HUES48 (cell line): ENCODE results near the gene GPRC5B.
A peak's percentile ranks its signal among the peaks of the same experiment; 100 is the strongest.

Source experiments
- H3K27ac ChIP-seq: one replicate; pipeline ENCODE4 v1.7.0; 2013; ENCODE audit warnings: low read depth, low read length, inconsistent platforms
- H3K27me3 ChIP-seq: 2 replicates; pipeline ENCODE4 v1.6.1; 2013; ENCODE audit warnings: mild to moderate bottlenecking, low read length; ENCODE audit not compliant: control insufficient read depth, insufficient read depth
- H3K36me3 ChIP-seq: 2 replicates; pipeline ENCODE4 v1.6.1; 2013; ENCODE audit warnings: low read length; ENCODE audit not compliant: control insufficient read depth, insufficient read depth
- H3K4me1 ChIP-seq: 2 replicates; pipeline ENCODE4 v1.6.1; 2013; ENCODE audit warnings: mild to moderate bottlenecking, low read length; ENCODE audit not compliant: control insufficient read depth, insufficient read depth
- H3K4me3 ChIP-seq: 2 replicates; pipeline ENCODE4 v1.5.1; 2013; ENCODE audit warnings: mild to moderate bottlenecking, low read depth, low read length
- H3K9ac ChIP-seq: 2 replicates; pipeline ENCODE4 v1.6.1; 2013; ENCODE audit warnings: mild to moderate bottlenecking, low read depth, low read length, moderate library complexity
- H3K9me3 ChIP-seq: 2 replicates; pipeline ENCODE4 v1.6.1; 2013; ENCODE audit warnings: low read length; ENCODE audit not compliant: control insufficient read depth, insufficient read depth

The GPRC5B gene

DNA sequence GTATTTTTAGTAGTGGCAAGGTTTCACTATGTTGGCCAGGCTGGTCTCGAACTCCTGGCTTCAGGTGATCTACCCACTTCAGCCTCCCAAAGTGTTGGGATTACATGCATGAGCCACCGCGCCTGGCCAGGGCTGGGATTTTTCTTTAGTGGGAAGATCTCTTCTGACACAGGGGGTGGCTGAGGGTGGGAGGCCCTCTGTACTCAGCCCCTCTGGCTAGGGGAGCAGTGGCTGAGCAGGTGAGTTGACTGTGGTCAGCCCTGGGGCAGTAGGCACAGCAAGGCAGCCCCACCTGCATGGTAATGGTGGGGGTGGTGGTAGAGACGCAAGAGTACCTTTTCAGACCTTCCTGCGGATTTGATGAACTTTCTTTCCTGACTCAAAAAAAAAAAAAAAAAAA, 12.3 kb upstream of the GPRC5B start:
- H3K36me3 ChIP-seq = no peaks in the 10 kb centered on the region

DNA sequence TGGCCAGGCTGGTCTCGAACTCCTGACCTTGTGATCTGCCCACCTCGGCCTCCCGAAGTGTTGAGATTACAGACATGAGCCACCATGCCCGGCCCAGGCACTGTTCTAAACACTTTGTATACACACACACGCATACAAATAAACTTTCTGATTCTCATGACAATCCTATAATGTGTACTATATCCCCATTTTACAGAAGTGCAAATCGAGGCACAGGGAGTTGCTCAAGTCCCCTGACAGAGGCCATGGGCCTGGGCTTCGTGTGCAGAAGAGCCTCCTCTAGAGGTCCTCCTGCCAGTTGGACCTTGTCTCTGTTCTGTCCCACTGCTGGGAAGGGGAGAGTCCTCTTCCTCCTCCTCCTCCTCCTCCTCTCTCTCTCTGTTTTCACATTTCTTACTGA, 9.9 kb upstream of the GPRC5B start:
- Histone ChIP-seq H3K36me3 (no peaks in the 10 kb centered on the region), H3K9me3 (no peaks in the 10 kb centered on the region), H3K27ac (no peak overlapping the region), H3K27me3 (no peaks in the 10 kb centered on the region), H3K9ac (no peak overlapping the region), H3K4me3 (no peak overlapping the region), H3K4me1 (peaks cover 9% of the 10 kb centered on the region; the same call in 1 of the 2 replicates)

More for the DNA sequence above, 12.3 kb upstream of the GPRC5B start:
- no peak overlapping the region for H3K27ac ChIP-seq
- no peak overlapping the region for H3K4me3 ChIP-seq
- peaks cover 9% of the 10 kb centered on the region; the same call in 1 of the 2 replicates for H3K4me1 ChIP-seq
- H3K27me3 ChIP-seq = no peaks in the 10 kb centered on the region
- H3K9me3 ChIP-seq = no peaks in the 10 kb centered on the region
- H3K9ac ChIP-seq = no peak overlapping the region

DNA sequence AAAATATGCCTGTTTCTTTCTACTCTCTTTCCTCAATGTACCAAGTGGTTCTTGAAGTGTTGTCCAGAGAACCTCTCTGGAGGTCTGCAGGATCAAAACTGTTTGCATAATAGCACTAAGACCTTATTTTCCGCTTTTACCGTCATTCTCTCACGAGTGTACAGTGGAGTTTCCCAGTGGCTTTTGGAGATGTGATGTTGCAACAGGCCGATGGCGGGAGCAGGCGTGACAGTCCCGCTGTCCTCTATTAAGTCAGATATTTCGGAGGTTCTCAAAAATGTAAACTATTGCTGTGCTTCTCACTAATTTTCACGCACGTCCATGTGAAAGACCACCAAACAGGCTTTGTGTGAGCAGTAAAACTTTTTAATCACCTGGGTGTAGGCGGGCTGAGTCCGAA, 8.3 kb upstream of the GPRC5B start:
- no peak overlapping the region for H3K9ac ChIP-seq
- H3K9me3 ChIP-seq = no peaks in the 10 kb centered on the region
- H3K27me3 ChIP-seq = no peaks in the 10 kb centered on the region
- no peak overlapping the region for H3K27ac ChIP-seq
- no peak overlapping the region for H3K4me3 ChIP-seq
- peaks cover under 1% of the 10 kb centered on the region; the same call in 1 of the 2 replicates for H3K4me1 ChIP-seq
- no peaks in the 10 kb centered on the region for H3K36me3 ChIP-seq

DNA sequence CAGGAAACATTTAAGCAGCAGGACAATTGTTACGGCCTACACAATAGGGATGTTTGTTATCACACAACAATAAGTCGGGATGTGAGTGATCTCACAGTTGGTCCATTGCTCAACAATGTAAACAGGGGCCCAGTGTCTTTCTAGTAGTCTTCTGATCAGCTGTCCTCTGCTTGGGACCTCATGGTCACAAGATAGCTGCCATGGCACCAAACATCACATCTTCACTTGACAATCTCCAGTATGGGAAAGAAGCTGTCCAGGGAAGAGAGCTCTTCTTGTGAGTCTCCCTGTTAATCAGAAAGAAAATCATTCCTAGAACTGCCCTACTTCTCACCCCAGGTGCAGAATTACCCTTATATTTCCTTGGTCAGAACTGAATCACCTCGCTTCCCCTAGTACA, 6.3 kb upstream of the GPRC5B start:
- no peak overlapping the region for H3K27ac ChIP-seq

DNA sequence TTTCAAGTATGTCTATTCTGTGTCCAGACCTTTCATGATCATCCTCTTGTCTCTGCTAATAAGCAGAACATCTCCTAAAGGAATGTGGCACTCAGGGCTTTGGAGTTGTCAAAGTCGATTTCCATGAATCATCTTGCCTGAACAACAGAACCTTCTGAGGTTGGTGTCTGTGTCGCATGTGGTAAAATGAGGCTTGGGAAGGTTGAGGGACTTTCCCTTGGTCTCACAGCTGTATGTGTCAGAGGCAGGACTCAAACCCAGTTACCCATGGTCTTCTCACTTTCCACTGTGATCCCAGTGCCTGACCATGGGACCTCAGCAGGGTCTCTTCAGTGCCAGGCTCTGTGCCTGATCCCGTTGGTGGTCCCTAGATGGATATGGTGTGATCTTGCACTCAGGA, 4.2 kb upstream of the GPRC5B start:
- Histone ChIP-seq H3K36me3 (no peaks in the 10 kb centered on the region), H3K27ac (no peak overlapping the region), H3K27me3 (peaks cover 13% of the 10 kb centered on the region), H3K4me3 (no peak overlapping the region), H3K4me1 (no peaks in the 10 kb centered on the region), H3K9ac (no peak overlapping the region), H3K9me3 (no peaks in the 10 kb centered on the region)

More for the DNA sequence above, 6.3 kb upstream of the GPRC5B start:
- Histone ChIP-seq H3K4me3 (no peak overlapping the region), H3K36me3 (no peaks in the 10 kb centered on the region), H3K4me1 (no peaks in the 10 kb centered on the region), H3K27me3 (peaks cover 2% of the 10 kb centered on the region; the same call in 1 of the 2 replicates), H3K9ac (no peak overlapping the region), H3K9me3 (no peaks in the 10 kb centered on the region)

DNA sequence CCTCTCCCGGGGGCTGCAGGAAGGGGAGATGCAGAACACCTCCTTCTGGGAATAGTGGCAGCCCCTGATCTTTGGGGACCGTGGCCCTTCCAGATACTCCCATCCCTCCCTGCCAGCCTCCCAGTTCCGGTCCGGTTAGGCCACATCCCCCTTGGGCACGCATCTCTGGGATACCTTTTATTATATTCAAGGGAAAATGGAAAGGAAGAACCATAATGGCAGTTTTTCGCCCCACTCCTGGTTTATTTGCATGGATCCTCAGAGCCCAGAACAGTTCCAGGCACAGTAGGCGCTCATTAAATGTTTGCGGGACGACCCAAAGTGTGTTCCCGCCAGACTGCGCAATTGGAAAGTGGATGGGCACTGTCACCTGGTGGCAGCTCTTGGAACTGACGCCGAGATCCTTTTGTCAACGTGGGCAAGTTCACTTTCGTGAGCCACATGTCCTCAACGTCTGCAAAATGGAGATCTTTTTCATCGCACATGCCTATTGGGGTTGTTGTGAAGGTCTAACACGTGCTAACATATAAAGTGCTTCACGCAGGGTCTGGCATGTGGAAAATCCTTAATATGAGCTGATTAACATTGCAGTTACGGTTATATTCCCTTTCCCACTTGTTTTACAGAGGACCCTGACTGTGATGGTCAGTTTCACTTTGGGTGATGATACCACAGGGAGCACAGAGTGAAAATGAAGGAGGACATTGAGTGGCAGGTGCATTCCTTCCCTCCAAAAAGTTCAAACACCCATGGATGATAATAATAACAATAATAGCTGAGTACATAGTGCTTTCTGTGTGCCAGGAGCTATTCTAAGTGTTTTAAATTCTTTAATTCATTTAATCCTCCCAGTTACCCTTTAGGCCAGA, 1.7 kb upstream of the GPRC5B start:
- peaks cover 13% of the 10 kb centered on the region for H3K27me3 ChIP-seq
- H3K9ac ChIP-seq = no peak overlapping the region
- no peaks in the 10 kb centered on the region for H3K36me3 ChIP-seq
- no peaks in the 10 kb centered on the region for H3K9me3 ChIP-seq
- peaks cover 7% of the 10 kb centered on the region for H3K4me1 ChIP-seq
- H3K4me3 ChIP-seq = no peak overlapping the region
- no peak overlapping the region for H3K27ac ChIP-seq

DNA sequence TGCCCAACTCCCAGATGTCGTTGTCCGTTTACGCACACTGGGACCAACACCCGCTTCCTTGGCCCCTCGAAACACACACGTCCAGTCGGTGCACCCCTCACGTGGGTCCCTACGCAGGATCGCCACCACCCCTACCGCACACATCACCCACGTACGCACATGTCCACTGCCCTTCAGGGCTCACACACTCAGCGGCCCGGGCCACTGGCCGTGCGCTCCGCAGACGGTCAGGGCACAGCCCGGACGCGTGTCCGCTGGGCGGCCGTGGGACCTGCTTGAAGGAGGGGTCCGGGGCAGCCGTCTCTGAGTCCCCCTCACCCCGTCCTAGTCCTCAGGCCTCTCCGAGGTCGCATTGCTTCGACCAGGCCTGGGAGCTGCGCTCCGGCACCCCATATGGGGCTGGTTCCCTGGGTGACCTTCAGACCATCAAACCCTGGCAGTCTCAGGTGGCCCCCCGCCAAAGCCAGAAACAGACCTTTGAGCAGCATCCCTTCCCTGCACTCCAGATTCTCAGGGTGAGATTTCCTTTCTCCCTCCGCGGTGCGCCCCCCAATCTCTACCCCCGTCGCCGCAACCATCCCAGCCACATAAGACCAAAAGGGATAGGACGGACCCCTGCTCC, 914 bp upstream of the GPRC5B start:
- no peak overlapping the region for H3K27ac ChIP-seq
- peaks cover 7% of the 10 kb centered on the region for H3K36me3 ChIP-seq
- no peaks in the 10 kb centered on the region for H3K9me3 ChIP-seq
- peak overlapping the region; percentile 79; the same call in 1 of the 2 replicates for H3K4me3 ChIP-seq
- H3K27me3 ChIP-seq = peaks cover 13% of the 10 kb centered on the region
- H3K9ac ChIP-seq = no peak overlapping the region
- peaks cover 15% of the 10 kb centered on the region for H3K4me1 ChIP-seq

DNA sequence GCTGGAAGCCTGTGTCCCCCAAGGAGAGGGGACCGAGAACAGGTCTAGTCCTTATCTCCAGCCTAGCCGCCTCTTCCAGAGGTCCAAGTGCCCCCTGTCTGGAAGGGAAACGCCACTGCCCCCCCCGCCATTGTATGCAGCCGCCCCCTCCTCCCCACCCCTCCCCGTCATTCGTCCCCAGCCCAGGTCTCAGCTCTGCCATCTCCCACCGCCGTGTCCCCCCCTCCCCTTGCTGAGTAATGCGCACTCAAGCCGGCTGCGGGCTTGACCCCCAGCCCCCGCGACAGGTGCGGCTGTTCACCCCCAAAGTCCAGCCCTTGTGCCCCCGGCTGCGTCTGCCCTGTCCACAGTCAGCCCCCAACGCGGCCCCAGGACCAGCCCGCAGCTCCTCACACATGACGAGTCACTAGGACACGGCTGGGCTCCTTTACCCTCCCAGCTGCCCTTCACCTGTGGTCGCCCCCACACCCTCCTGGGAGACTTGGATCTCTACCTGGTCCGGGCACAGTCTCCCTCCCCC, 622 bp downstream of the GPRC5B start:
- Histone ChIP-seq H3K9me3 (no peaks in the 10 kb centered on the region), H3K4me1 (peaks cover 25% of the 10 kb centered on the region), H3K9ac (peak overlapping the region; percentile 57; the same call in 1 of the 2 replicates), H3K27ac (peak overlapping the region; percentile 96), H3K27me3 (peaks cover 13% of the 10 kb centered on the region), H3K4me3 (peak overlapping the region; percentile 79), H3K36me3 (peaks cover 11% of the 10 kb centered on the region)

DNA sequence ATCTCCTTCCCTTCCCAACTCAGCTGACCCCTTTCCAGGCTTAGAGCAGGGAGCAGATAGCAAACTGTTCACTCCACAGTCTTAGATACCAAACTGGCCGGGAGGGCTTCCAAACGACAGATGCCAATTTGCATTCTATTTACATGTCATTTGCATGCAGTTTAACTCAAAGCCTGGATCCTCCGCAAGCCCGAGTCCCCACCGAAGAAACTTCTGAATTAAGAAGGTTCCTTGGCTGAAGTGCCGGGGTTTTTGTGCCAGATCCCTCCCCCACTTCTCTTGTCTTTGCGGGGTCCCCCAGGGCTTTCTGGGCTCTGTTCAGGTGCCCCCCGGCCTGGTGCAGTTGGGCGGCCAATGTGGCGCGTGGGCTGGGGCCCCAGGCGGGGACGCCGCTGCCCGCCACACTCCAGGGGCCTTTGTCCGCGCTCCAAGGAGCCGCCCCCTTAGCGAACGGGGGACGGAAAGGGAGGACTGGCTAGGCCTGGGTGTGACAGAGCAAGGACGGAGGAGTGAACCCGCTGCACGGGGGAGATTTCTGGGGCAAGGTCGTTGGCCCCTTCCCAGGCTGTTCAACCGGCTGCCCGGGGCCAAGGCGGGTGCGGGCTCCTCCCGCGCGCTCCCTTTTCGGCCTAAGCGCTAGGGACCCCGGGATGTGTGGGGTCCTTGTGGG, 1.2 kb downstream of the GPRC5B start:
- H3K4me1 ChIP-seq = peaks cover 29% of the 10 kb centered on the region
- H3K27me3 ChIP-seq = peaks cover 13% of the 10 kb centered on the region
- peak overlapping the region; percentile 79 for H3K4me3 ChIP-seq
- H3K9ac ChIP-seq = peak overlapping the region; percentile 57; the same call in 1 of the 2 replicates
- H3K9me3 ChIP-seq = no peaks in the 10 kb centered on the region
- H3K36me3 ChIP-seq = peaks cover 17% of the 10 kb centered on the region
- H3K27ac ChIP-seq = peak overlapping the region; percentile 96

DNA sequence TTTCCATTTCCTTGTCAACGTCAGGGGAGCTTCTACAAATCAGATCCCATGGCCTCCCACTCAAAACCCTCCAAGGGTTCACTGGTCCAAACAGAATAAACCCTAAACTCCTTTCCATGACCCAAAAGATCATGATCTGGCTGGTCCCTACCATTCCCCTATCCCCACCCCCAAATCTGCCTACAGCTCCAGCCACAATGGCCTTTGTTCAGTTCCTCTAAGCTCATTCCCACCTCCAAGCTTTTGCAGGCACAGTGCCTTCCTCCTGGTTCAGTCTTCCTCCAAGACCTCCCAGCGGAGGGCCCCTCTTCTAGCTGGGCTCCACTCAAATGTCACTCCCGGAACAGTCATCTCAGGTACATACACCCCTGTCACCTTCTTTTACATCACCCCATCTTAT, 2.0 kb downstream of the GPRC5B start:
- H3K27ac ChIP-seq = peak overlapping the region; percentile 96
- peak overlapping the region; percentile 79 for H3K4me3 ChIP-seq
- H3K9me3 ChIP-seq = no peaks in the 10 kb centered on the region
- peak overlapping the region; percentile 13; the same call in 1 of the 2 replicates for H3K9ac ChIP-seq
- H3K36me3 ChIP-seq = peaks cover 19% of the 10 kb centered on the region
- peaks cover 13% of the 10 kb centered on the region for H3K27me3 ChIP-seq
- H3K4me1 ChIP-seq = peaks cover 29% of the 10 kb centered on the region
